ENCODE measurements around the gene TTC33. TPM values are rescaled to one million over a fixed set of nuclear protein-coding genes. Genes with fewer than 3 reads are reported as not detected.

TTC33 gene
- total RNA-seq, 1 donor from 2014 or later = 14.3 TPM

DNA sequence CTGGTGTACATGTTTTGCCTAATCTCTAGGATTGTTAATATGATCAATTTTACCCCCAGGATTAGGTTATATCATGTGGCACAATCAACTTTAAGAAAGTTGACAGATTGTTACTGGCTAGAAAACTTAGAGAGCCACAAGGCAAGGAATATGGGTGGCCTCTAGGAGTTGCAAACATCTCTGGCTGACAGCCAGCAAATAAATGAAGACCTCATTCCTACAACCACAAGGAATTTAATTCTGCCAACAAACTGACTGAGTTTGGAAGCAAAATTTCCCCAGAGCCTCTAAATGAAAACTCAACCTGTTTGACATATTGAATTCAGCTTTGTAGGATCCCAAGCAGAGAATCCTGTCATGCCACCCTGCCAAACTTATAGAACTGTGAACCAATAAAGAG is 272.4 kb downstream of the TTC33 start:
- H3K36me3 ChIP-seq = no peaks in the 10 kb centered on the region
- no peak for DNase-seq
- peaks cover 16% of the 10 kb centered on the region for H3K9me3 ChIP-seq (replicated peaks)
- H3K27me3 ChIP-seq (ENCODE audit: low read depth) = no peaks in the 10 kb centered on the region
- intact Hi-C loops (cut with micrococcal nuclease) = no loop called here
- H3K4me3 ChIP-seq = no peak overlapping the region
- H3K27ac ChIP-seq (replicated peaks) = no peak overlapping the region
- no peak for TF ChIP-seq CTCF (IDR thresholded peaks at IDR 0.05; ENCODE audit: borderline replicate concordance)
- no peaks in the 10 kb centered on the region for H3K4me1 ChIP-seq

DNA sequence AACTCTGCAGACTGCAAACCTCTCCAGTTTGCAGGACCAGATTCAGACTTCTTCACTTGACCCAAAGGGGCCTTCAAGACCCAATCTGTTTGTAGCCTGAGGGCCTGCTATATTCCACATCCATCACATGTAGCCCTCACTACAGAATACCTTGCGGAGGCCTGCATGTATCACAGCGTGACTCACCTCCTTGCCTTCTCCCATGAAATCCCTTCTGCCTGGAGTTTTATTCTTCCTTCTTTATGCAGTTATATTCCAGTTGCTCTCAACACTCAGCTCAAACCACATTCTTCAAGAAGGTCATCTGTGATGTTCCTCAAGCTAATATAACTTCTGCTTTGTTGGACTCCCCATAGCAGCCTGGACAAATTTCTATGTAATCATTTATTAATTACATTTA is 274.5 kb downstream of the TTC33 start:
- Histone ChIP-seq H3K27me3 (ENCODE audit: low read depth) (no peaks in the 10 kb centered on the region), H3K9me3 (replicated peaks) (peaks cover 16% of the 10 kb centered on the region), H3K27ac (replicated peaks) (no peak overlapping the region), H3K36me3 (no peaks in the 10 kb centered on the region), H3K4me1 (no peaks in the 10 kb centered on the region), H3K4me3 (no peak overlapping the region)
- TF ChIP-seq CTCF (IDR thresholded peaks at IDR 0.05; ENCODE audit: borderline replicate concordance) = no peak
- no peak for DNase-seq
- intact Hi-C loops (cut with micrococcal nuclease) = no loop called here

- Histone ChIP-seq H3K9me3 (replicated peaks) (peaks cover 16% of the 10 kb centered on the region), H3K36me3 (no peaks in the 10 kb centered on the region), H3K4me1 (no peaks in the 10 kb centered on the region), H3K4me3 (no peak overlapping the region), H3K27ac (replicated peaks) (no peak overlapping the region), H3K27me3 (ENCODE audit: low read depth) (no peaks in the 10 kb centered on the region)
- intact Hi-C loops (cut with micrococcal nuclease) = no loop called here
- no peak for TF ChIP-seq CTCF (IDR thresholded peaks at IDR 0.05; ENCODE audit: borderline replicate concordance)
- no peak for DNase-seq
Observed at GRCh38 chr5:40480392-40480791, 275.4 kb downstream of the TTC33 start.

GRCh38 chr5:40479939-40480338 is 275.8 kb downstream of the TTC33 start:
- H3K36me3 ChIP-seq = no peaks in the 10 kb centered on the region
- H3K27ac ChIP-seq (replicated peaks) = no peak overlapping the region
- H3K27me3 ChIP-seq (ENCODE audit: low read depth) = no peaks in the 10 kb centered on the region
- intact Hi-C loops (cut with micrococcal nuclease) = no loop called here
- H3K9me3 ChIP-seq (replicated peaks) = peaks cover 16% of the 10 kb centered on the region
- no peak for DNase-seq
- no peak overlapping the region for H3K4me3 ChIP-seq
- no peak for TF ChIP-seq CTCF (IDR thresholded peaks at IDR 0.05; ENCODE audit: borderline replicate concordance)
- no peaks in the 10 kb centered on the region for H3K4me1 ChIP-seq

- no peak overlapping the region for H3K27ac ChIP-seq (replicated peaks)
- TF ChIP-seq CTCF (IDR thresholded peaks at IDR 0.05; ENCODE audit: borderline replicate concordance) = no peak
Observed at GRCh38 chr5:40478766-40479165, 277.0 kb downstream of the TTC33 start.

More at GRCh38 chr5:40478766-40479165, 277.0 kb downstream of the TTC33 start:
- Histone ChIP-seq H3K36me3 (no peaks in the 10 kb centered on the region), H3K4me1 (no peaks in the 10 kb centered on the region), H3K4me3 (no peak overlapping the region), H3K27me3 (ENCODE audit: low read depth) (no peaks in the 10 kb centered on the region), H3K9me3 (replicated peaks) (peaks cover 14% of the 10 kb centered on the region)
- DNase-seq = no peak
- intact Hi-C loops (cut with micrococcal nuclease) = no loop called here
